Left ventricle myocardium inferior (tissue), 1 donor: ENCODE results near the gene TRIM5. TPM values are rescaled to one million over a fixed set of nuclear protein-coding genes. Genes with fewer than 3 reads are reported as not detected.
"Not testable (repeated sequence)": the region's sequence is repeated elsewhere in the genome, so short reads cannot be mapped to it uniquely, and the experiment has no call there.

Source experiments
- DNase-seq: peaks from one replicate; pipeline ENCODE4 v3.0.0-alpha.2; 2020
- H3K27ac ChIP-seq: fragments of 200-600 bp; replicated peaks from 2 replicates; pipeline ENCODE4 v1.8.0; 2021
- H3K27me3 ChIP-seq: fragments of 200-600 bp; 2 replicates; pipeline ENCODE4 v1.8.0; 2021; ENCODE audit warnings: low read depth
- H3K36me3 ChIP-seq: fragments of 200-600 bp; 2 replicates; pipeline ENCODE4 v1.8.0; 2021
- H3K4me1 ChIP-seq: fragments of 200-600 bp; 2 replicates; pipeline ENCODE4 v1.8.0; 2021
- H3K4me3 ChIP-seq: fragments of 200-600 bp; 2 replicates; pipeline ENCODE4 v1.8.0; 2021; ENCODE audit warnings: mild to moderate bottlenecking, moderate library complexity
- H3K9me3 ChIP-seq: fragments of 200-600 bp; replicated peaks from 2 replicates; pipeline ENCODE4 v1.8.0; 2021
- CTCF ChIP-seq: fragments of 200-600 bp; IDR thresholded peaks from 2 replicates; pipeline ENCODE4 v1.8.0; 2021; ENCODE audit warnings: antibody characterized with exemption, mild to moderate bottlenecking, borderline replicate concordance
- intact Hi-C: fragments of 100-400 bp; cut with micrococcal nuclease; formaldehyde crosslinking; loops from one replicate; pipeline ENCODE4 v1.11.0; 2022
- total RNA-seq: library from RNA; stranded (reverse); fragmentation: NEBNext Ultra II Directional; extraction: Animal tissue kit (Norgen Biotek cat#: 25700); gene quantifications from one replicate; pipeline ENCODE4 v1.2.1, GENCODE V29; 2021
- donor health status: DM: no; HTN: yes; CAD: no; lungs with severe emphysema.

Gene TRIM5
- total RNA-seq, 1 donor from 2014 or later, result 8.4 TPM

- TF ChIP-seq CTCF, result no peak
- Histone ChIP-seq H3K9me3 (no peaks in the 10 kb centered on the region), H3K4me3 (peak overlapping the region; percentile 65), H3K36me3 (peaks cover 10% of the 10 kb centered on the region), H3K27me3 (no peaks in the 10 kb centered on the region), H3K4me1 (peaks cover 43% of the 10 kb centered on the region), H3K27ac (peak overlapping the region; percentile 90)
- intact Hi-C loops, result no loop called here
- no peak for DNase-seq
Measured at GRCh38 chr11:5691964-5692361, 7.1 kb upstream of the TRIM5 start.

- Histone ChIP-seq H3K27ac (peak overlapping the region; percentile 90), H3K4me1 (peaks cover 43% of the 10 kb centered on the region), H3K4me3 (peak overlapping the region; percentile 65)
- DNase-seq, H3K36me3 ChIP-seq, H3K9me3 ChIP-seq, intact Hi-C loops, H3K27me3 ChIP-seq: not testable (repeated sequence)
Measured at GRCh38 chr11:5691238-5691963, 6.5 kb upstream of the TRIM5 start.

- peak overlapping the region; percentile 65 for H3K4me3 ChIP-seq
- intact Hi-C loops, result no loop called here
- H3K36me3 ChIP-seq, result no peaks in the 10 kb centered on the region
- H3K27me3 ChIP-seq, result no peaks in the 10 kb centered on the region
- no peaks in the 10 kb centered on the region for H3K9me3 ChIP-seq
- H3K4me1 ChIP-seq, result peaks cover 36% of the 10 kb centered on the region
- H3K27ac ChIP-seq, result peak overlapping the region; percentile 90
- no peak for DNase-seq
- no peak for TF ChIP-seq CTCF
Measured at GRCh38 chr11:5690736-5691135, 5.9 kb upstream of the TRIM5 start.

GRCh38 chr11:5690216-5690615 is 5.3 kb upstream of the TRIM5 start:
- no peaks in the 10 kb centered on the region for H3K9me3 ChIP-seq
- DNase-seq, result no peak
- no peaks in the 10 kb centered on the region for H3K36me3 ChIP-seq
- H3K27me3 ChIP-seq, result no peaks in the 10 kb centered on the region
- H3K27ac ChIP-seq, result peak overlapping the region; percentile 90
- peaks cover 39% of the 10 kb centered on the region for H3K4me1 ChIP-seq
- H3K4me3 ChIP-seq, result peak overlapping the region; percentile 65
- no peak for TF ChIP-seq CTCF
- intact Hi-C loops, result no loop called here

- H3K36me3 ChIP-seq, result no peaks in the 10 kb centered on the region
- H3K27me3 ChIP-seq, result no peaks in the 10 kb centered on the region
- peak; percentile 20 for DNase-seq
- H3K4me3 ChIP-seq, result peak within 1 kb of the TSS; percentile 65
- intact Hi-C loops, result no loop called here
- H3K27ac ChIP-seq, result peak within 1 kb of the TSS; percentile 90
- H3K9me3 ChIP-seq, result no peaks in the 10 kb centered on the region
- peaks cover 39% of the 10 kb centered on the region for H3K4me1 ChIP-seq
- no peak for TF ChIP-seq CTCF
Measured at GRCh38 chr11:5689551-5689983, 4.7 kb upstream of the TRIM5 start, which contains the start of gene TRIM22. TSS of gene TRIM22 (plus strand) at chr11:5689790. CDS start at chr11:5696233, 6,443 bp downstream.

- no peak overlapping the region for H3K4me3 ChIP-seq
- peaks cover 40% of the 10 kb centered on the region for H3K4me1 ChIP-seq
- DNase-seq, result no peak
- no peaks in the 10 kb centered on the region for H3K36me3 ChIP-seq
- TF ChIP-seq CTCF, result no peak
- no peaks in the 10 kb centered on the region for H3K27me3 ChIP-seq
- H3K27ac ChIP-seq, result peak overlapping the region; percentile 90
- H3K9me3 ChIP-seq, result no peaks in the 10 kb centered on the region
- intact Hi-C loops, result no loop called here
Measured at GRCh38 chr11:5688482-5688881, 3.6 kb upstream of the TRIM5 start.
